ENCODE results near the gene OR52E8.

OR52E8 gene

DNA sequence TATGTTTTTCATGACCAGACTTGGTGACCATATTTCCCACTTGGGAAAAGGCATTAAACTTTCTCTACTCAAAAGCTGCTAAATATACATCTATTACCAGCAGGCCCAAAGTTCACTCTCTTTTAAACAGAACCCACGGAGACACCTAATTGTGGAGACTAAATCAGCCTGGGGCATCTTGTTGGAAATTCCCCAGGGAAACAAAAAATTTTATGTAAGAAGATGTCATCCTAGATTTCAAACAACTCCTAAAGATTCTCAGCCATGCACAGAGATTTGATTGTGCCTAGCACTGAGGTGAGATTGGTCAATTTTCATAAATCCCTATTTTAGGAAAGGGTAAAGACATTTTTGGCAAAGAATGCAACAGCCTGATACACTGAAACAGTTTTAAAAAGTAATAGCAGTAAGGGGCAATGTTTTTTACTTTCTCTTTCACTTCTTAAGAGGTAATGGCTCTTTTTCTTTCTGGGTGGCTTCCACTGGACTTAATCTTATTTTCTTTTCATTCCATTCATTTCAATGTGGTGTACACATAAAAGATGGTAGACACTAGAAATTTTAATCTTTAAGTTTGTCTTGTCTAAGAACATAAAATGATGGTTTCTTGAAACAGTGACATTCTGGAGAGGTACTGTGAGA lies 39.1 kb downstream of the OR52E8 start:
- ATAC-seq (ENCODE audit: insufficient read depth, low read depth) = peak; percentile 62; the same call in 2 of the 3 replicates
- Histone ChIP-seq H4K20me1 (ENCODE audit: insufficient read depth, low read length) (no peaks in the 10 kb centered on the region), H3K4me3 (ENCODE audit: low read depth in 1 of 2, low read length in 2 of 2) (peak overlapping the region in 1 of 2 experiments; percentile 23; a peak in 1 of 4 replicates), H3K27me3 (ENCODE audit: insufficient read depth, low read length, poor library complexity) (no peaks in the 10 kb centered on the region), H3K36me3 (ENCODE audit: insufficient read depth, low read length) (no peaks in the 10 kb centered on the region), H3K4me1 (ENCODE audit: insufficient read depth, low read length) (no peaks in the 10 kb centered on the region; the same call in 1 of the 2 replicates), H3K9ac (ENCODE audit: low read depth, low read length) (no peak overlapping the region), H3K4me2 (ENCODE audit: insufficient read depth, low read length) (peak overlapping the region; percentile 49; the same call in 1 of the 2 replicates), H2AFZ (ENCODE audit: low read depth, low read length) (peak overlapping the region; percentile 25), H3K27ac (ENCODE audit: low read length) (no peak overlapping the region), H3K79me2 (ENCODE audit: insufficient read depth, low read length) (no peaks in the 10 kb centered on the region), H3K9me3 (ENCODE audit: insufficient read depth, low read length, severe bottlenecking) (no peaks in the 10 kb centered on the region)
- DNase-seq = no peak
- TF ChIP-seq, protein P1, sequence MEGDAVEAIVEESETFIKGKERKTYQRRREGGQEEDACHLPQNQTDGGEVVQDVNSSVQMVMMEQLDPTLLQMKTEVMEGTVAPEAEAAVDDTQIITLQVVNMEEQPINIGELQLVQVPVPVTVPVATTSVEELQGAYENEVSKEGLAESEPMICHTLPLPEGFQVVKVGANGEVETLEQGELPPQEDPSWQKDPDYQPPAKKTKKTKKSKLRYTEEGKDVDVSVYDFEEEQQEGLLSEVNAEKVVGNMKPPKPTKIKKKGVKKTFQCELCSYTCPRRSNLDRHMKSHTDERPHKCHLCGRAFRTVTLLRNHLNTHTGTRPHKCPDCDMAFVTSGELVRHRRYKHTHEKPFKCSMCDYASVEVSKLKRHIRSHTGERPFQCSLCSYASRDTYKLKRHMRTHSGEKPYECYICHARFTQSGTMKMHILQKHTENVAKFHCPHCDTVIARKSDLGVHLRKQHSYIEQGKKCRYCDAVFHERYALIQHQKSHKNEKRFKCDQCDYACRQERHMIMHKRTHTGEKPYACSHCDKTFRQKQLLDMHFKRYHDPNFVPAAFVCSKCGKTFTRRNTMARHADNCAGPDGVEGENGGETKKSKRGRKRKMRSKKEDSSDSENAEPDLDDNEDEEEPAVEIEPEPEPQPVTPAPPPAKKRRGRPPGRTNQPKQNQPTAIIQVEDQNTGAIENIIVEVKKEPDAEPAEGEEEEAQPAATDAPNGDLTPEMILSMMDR (IDR thresholded peaks at IDR 0.05; ENCODE audit: borderline replicate concordance, extremely low read depth, low read length, poor library complexity, severe bottlenecking) = no peak
- no peak for TF ChIP-seq EZH2 (IDR thresholded peaks at IDR 0.05; ENCODE audit: borderline replicate concordance, low read depth, low read length, severe bottlenecking)

- H3K9ac ChIP-seq (ENCODE audit: low read depth, low read length) = no peak overlapping the region
- no peak overlapping the region for H3K4me2 ChIP-seq (ENCODE audit: insufficient read depth, low read length)
- no peaks in the 10 kb centered on the region; the same call in 1 of the 2 replicates for H3K4me1 ChIP-seq (ENCODE audit: insufficient read depth, low read length)
- peaks cover 1% of the 10 kb centered on the region for H3K27me3 ChIP-seq (ENCODE audit: insufficient read depth, low read length, poor library complexity)
- H3K9me3 ChIP-seq (ENCODE audit: insufficient read depth, low read length, severe bottlenecking) = no peaks in the 10 kb centered on the region
- ATAC-seq (ENCODE audit: insufficient read depth, low read depth) (no peak), DNase-seq (no peak)
- TF ChIP-seq, protein P1 (IDR thresholded peaks at IDR 0.05; ENCODE audit: borderline replicate concordance, extremely low read depth, low read length, poor library complexity, severe bottlenecking) = no peak
- H3K36me3 ChIP-seq (ENCODE audit: insufficient read depth, low read length) = no peaks in the 10 kb centered on the region
- H3K27ac ChIP-seq (ENCODE audit: low read length) = no peak overlapping the region
- H4K20me1 ChIP-seq (ENCODE audit: insufficient read depth, low read length) = no peaks in the 10 kb centered on the region
- no peaks in the 10 kb centered on the region for H3K79me2 ChIP-seq (ENCODE audit: insufficient read depth, low read length)
- no peak overlapping the region for H2AFZ ChIP-seq (ENCODE audit: low read depth, low read length)
- no peak overlapping the region for H3K4me3 ChIP-seq (ENCODE audit: low read depth in 1 of 2, low read length in 2 of 2)
Observed at GRCh38 chr11:5815534-5815933, 42.0 kb downstream of the OR52E8 start.

- Histone ChIP-seq H3K9me3 (ENCODE audit: insufficient read depth, low read length, severe bottlenecking) (no peaks in the 10 kb centered on the region), H3K4me2 (ENCODE audit: insufficient read depth, low read length) (no peak overlapping the region), H4K20me1 (ENCODE audit: insufficient read depth, low read length) (no peaks in the 10 kb centered on the region), H3K9ac (ENCODE audit: low read depth, low read length) (no peak overlapping the region), H3K36me3 (ENCODE audit: insufficient read depth, low read length) (no peaks in the 10 kb centered on the region), H3K4me1 (ENCODE audit: insufficient read depth, low read length) (peaks cover 14% of the 10 kb centered on the region), H3K27me3 (ENCODE audit: insufficient read depth, low read length, poor library complexity) (peaks cover 27% of the 10 kb centered on the region), H3K27ac (ENCODE audit: low read length) (no peak overlapping the region), H2AFZ (ENCODE audit: low read depth, low read length) (no peak overlapping the region), H3K4me3 (ENCODE audit: low read depth in 1 of 2, low read length in 2 of 2) (no peak overlapping the region), H3K79me2 (ENCODE audit: insufficient read depth, low read length) (no peaks in the 10 kb centered on the region)
- DNase-seq (no peak), ATAC-seq (ENCODE audit: insufficient read depth, low read depth) (no peak)
- TF ChIP-seq, protein P1 (IDR thresholded peaks at IDR 0.05; ENCODE audit: borderline replicate concordance, extremely low read depth, low read length, poor library complexity, severe bottlenecking) = no peak
- TF ChIP-seq EZH2 (IDR thresholded peaks at IDR 0.05; ENCODE audit: borderline replicate concordance, low read depth, low read length, severe bottlenecking) = no peak
Observed at GRCh38 chr11:5809905-5810795, 47.3 kb downstream of the OR52E8 start.
